Tibial nerve (tissue), 3 donors: ENCODE results near the gene VTI1A.

ENCODE experiments used
- CTCF ChIP-seq, 5 experiments: fragments of 200-600 bp in 3 of 5; fragments of 450-650 bp in 2 of 5; sonication (generic) in 3 of 5; IDR thresholded peaks; one replicate each; pipeline ENCODE4 v1.5.1; 2016 to 2019; ENCODE audit warnings: antibody characterized with exemption in 5 of 5, mild to moderate bottlenecking in 3 of 5, moderate library complexity in 2 of 5
- POLR2A ChIP-seq, 2 donors: fragments of 450-650 bp; IDR thresholded peaks; one replicate each; pipeline ENCODE4 v1.6.1; 2017; ENCODE audit warnings: antibody characterized with exemption in 2 of 2, mild to moderate bottlenecking in 2 of 2, moderate library complexity in 2 of 2

GRCh38 chr10:112852306-112852705 is 405.3 kb downstream of the VTI1A start:
- no peak for TF ChIP-seq CTCF (IDR thresholded peaks at IDR 0.05)
- no peak for TF ChIP-seq POLR2A (IDR thresholded peaks at IDR 0.05)
